Upper lobe of right lung (tissue), 1 donor: ENCODE results near the gene RBM20. TPM values are rescaled to one million over a fixed set of nuclear protein-coding genes. Genes with fewer than 3 reads are reported as not detected.
"Not testable (repeated sequence)": the region's sequence is repeated elsewhere in the genome, so short reads cannot be mapped to it uniquely, and the experiment has no call there.

ENCODE experiments used
- ATAC-seq: fragments of 200-7000 bp; cut with Tn5 transposase; one replicate; pipeline ENCODE4 v1.9.1; 2020; ENCODE audit warnings: mild to moderate bottlenecking, moderate library complexity
- DNase-seq: peaks from one replicate; pipeline ENCODE4 v3.0.0-alpha.2; 2020
- H3K27ac ChIP-seq: fragments of 200-600 bp; one replicate; pipeline ENCODE4 v1.8.0; 2022
- H3K27me3 ChIP-seq: fragments of 200-600 bp; one replicate; pipeline ENCODE4 v1.8.0; 2022; ENCODE audit warnings: mild to moderate bottlenecking
- H3K36me3 ChIP-seq: fragments of 200-600 bp; one replicate; pipeline ENCODE4 v1.8.0; 2022
- H3K4me1 ChIP-seq: fragments of 200-600 bp; one replicate; pipeline ENCODE4 v1.8.0; 2022
- H3K4me3 ChIP-seq: fragments of 200-600 bp; one replicate; pipeline ENCODE4 v1.8.0; 2022; ENCODE audit warnings: mild to moderate bottlenecking
- H3K9me3 ChIP-seq: fragments of 200-600 bp; one replicate; pipeline ENCODE4 v1.8.0; 2022
- CTCF ChIP-seq: fragments of 200-600 bp; IDR thresholded peaks from one replicate; pipeline ENCODE4 v1.8.0; 2022; ENCODE audit warnings: antibody characterized with exemption
- intact Hi-C: fragments of 100-400 bp; cut with DNase I; formaldehyde crosslinking; loops from one replicate; pipeline ENCODE4 v1.11.0; 2022
- total RNA-seq: library from RNA; stranded (reverse); fragmentation: NEBNext Ultra II Directional; extraction: Animal tissue kit (Norgen Biotek cat#: 25700); gene quantifications from one replicate; pipeline ENCODE4 v1.2.1, GENCODE V29; 2021
- donor health status: DM: no; HTN: yes; CAD: no; lungs with severe emphysema.

The RBM20 gene
- total RNA-seq, 1 donor from 2014 or later, result 0.41 TPM

GRCh38 chr10:110636932-110637557, 7.1 kb upstream of the RBM20 start:
- intact Hi-C loops, result no loop called here
- H3K27me3 ChIP-seq, result peaks cover 22% of the 10 kb centered on the region
- DNase-seq, result no peak
- peak; percentile 32 for ATAC-seq
- H3K4me3 ChIP-seq, result no peak overlapping the region
- no peaks in the 10 kb centered on the region for H3K36me3 ChIP-seq
- no peak for TF ChIP-seq CTCF
- no peak overlapping the region for H3K27ac ChIP-seq
- H3K9me3 ChIP-seq, result no peaks in the 10 kb centered on the region
- no peaks in the 10 kb centered on the region for H3K4me1 ChIP-seq

- no peaks in the 10 kb centered on the region for H3K9me3 ChIP-seq
- no peak for ATAC-seq
- H3K27me3 ChIP-seq, result peaks cover 27% of the 10 kb centered on the region
- no peak overlapping the region for H3K4me3 ChIP-seq
- no peak for TF ChIP-seq CTCF
- DNase-seq, result no peak
- H3K4me1 ChIP-seq, result no peaks in the 10 kb centered on the region
- no peak overlapping the region for H3K27ac ChIP-seq
- H3K36me3 ChIP-seq, result no peaks in the 10 kb centered on the region
- intact Hi-C loops, result no loop called here
These were observed 6.5 kb upstream of the RBM20 start for GRCh38 chr10:110637558-110638053.

GRCh38 chr10:110638319-110638718, 5.8 kb upstream of the RBM20 start:
- Histone ChIP-seq H3K4me3 (no peak overlapping the region), H3K27ac (no peak overlapping the region), H3K4me1 (peaks cover 4% of the 10 kb centered on the region), H3K27me3 (peaks cover 34% of the 10 kb centered on the region), H3K9me3 (no peaks in the 10 kb centered on the region), H3K36me3 (no peaks in the 10 kb centered on the region)
- ATAC-seq (no peak), DNase-seq (no peak)
- TF ChIP-seq CTCF, result no peak
- intact Hi-C loops, result no loop called here

- H3K27me3 ChIP-seq, result peaks cover 42% of the 10 kb centered on the region
- intact Hi-C loops, H3K9me3 ChIP-seq, ATAC-seq, H3K36me3 ChIP-seq, H3K27ac ChIP-seq, H3K4me3 ChIP-seq, DNase-seq: not testable (repeated sequence)
- H3K4me1 ChIP-seq, result peaks cover 11% of the 10 kb centered on the region
These were observed 5.1 kb upstream of the RBM20 start for GRCh38 chr10:110639046-110639445.

- Histone ChIP-seq H3K4me1 (peaks cover 15% of the 10 kb centered on the region), H3K27me3 (peaks cover 50% of the 10 kb centered on the region)
- DNase-seq, intact Hi-C loops, ATAC-seq, H3K9me3 ChIP-seq, H3K36me3 ChIP-seq, H3K27ac ChIP-seq, H3K4me3 ChIP-seq: not testable (repeated sequence)
These were observed 4.3 kb upstream of the RBM20 start for GRCh38 chr10:110639858-110640257.

GRCh38 chr10:110641256-110641655, 2.9 kb upstream of the RBM20 start:
- ATAC-seq, result no peak
- H3K4me1 ChIP-seq, result peaks cover 15% of the 10 kb centered on the region
- intact Hi-C loops, result no loop called here
- no peak for DNase-seq
- H3K4me3 ChIP-seq, result no peak overlapping the region
- no peaks in the 10 kb centered on the region for H3K36me3 ChIP-seq
- no peaks in the 10 kb centered on the region for H3K9me3 ChIP-seq
- no peak for TF ChIP-seq CTCF
- peaks cover 60% of the 10 kb centered on the region for H3K27me3 ChIP-seq
- H3K27ac ChIP-seq, result no peak overlapping the region
